ENCODE results near the gene CNTN2.

The CNTN2 gene

GRCh38 chr1:205108464-205108863 is 65.5 kb downstream of the CNTN2 start:
- Histone ChIP-seq H3K27me3 (ENCODE audit: insufficient read depth, low read depth, severe bottlenecking) (no peaks in the 10 kb centered on the region), H3K27ac (no peak overlapping the region), H3K36me3 (peaks cover 81% of the 10 kb centered on the region), H3K4me3 (ENCODE audit: low read depth, low read length) (no peak overlapping the region), H3K9me3 (ENCODE audit: severe bottlenecking) (no peaks in the 10 kb centered on the region)
- no peak for TF ChIP-seq CTCF (IDR thresholded peaks at IDR 0.05; ENCODE audit: low read depth, low read length)
- no peak for DNase-seq

GRCh38 chr1:205109269-205109668 is 66.3 kb downstream of the CNTN2 start:
- Histone ChIP-seq H3K4me3 (ENCODE audit: low read depth, low read length) (no peak overlapping the region), H3K27ac (no peak overlapping the region)

GRCh38 chr1:205109711-205110110 is 66.7 kb downstream of the CNTN2 start:
- H3K27me3 ChIP-seq (ENCODE audit: insufficient read depth, low read depth, severe bottlenecking) = no peaks in the 10 kb centered on the region
- no peak overlapping the region for H3K4me3 ChIP-seq (ENCODE audit: low read depth, low read length)
- no peak for TF ChIP-seq CTCF (IDR thresholded peaks at IDR 0.05; ENCODE audit: low read depth, low read length)
- DNase-seq = no peak
- H3K27ac ChIP-seq = no peak overlapping the region
- H3K9me3 ChIP-seq (ENCODE audit: severe bottlenecking) = no peaks in the 10 kb centered on the region
- H3K36me3 ChIP-seq = peaks cover 81% of the 10 kb centered on the region

More at GRCh38 chr1:205109269-205109668, 66.3 kb downstream of the CNTN2 start:
- no peak for TF ChIP-seq CTCF (IDR thresholded peaks at IDR 0.05; ENCODE audit: low read depth, low read length)
- Histone ChIP-seq H3K9me3 (ENCODE audit: severe bottlenecking) (no peaks in the 10 kb centered on the region), H3K36me3 (peaks cover 81% of the 10 kb centered on the region), H3K27me3 (ENCODE audit: insufficient read depth, low read depth, severe bottlenecking) (no peaks in the 10 kb centered on the region)
- no peak for DNase-seq

- Histone ChIP-seq H3K4me3 (ENCODE audit: low read depth, low read length) (no peak overlapping the region), H3K9me3 (ENCODE audit: severe bottlenecking) (no peaks in the 10 kb centered on the region), H3K27me3 (ENCODE audit: insufficient read depth, low read depth, severe bottlenecking) (no peaks in the 10 kb centered on the region), H3K27ac (no peak overlapping the region), H3K36me3 (peaks cover 79% of the 10 kb centered on the region)
- TF ChIP-seq CTCF (IDR thresholded peaks at IDR 0.05; ENCODE audit: low read depth, low read length) = no peak
- no peak for DNase-seq
These were observed 68.3 kb downstream of the CNTN2 start for GRCh38 chr1:205111354-205111753.

GRCh38 chr1:205118752-205119151 is 75.7 kb downstream of the CNTN2 start:
- DNase-seq = no peak
- TF ChIP-seq CTCF (IDR thresholded peaks at IDR 0.05; ENCODE audit: low read depth, low read length) = no peak
- no peaks in the 10 kb centered on the region for H3K27me3 ChIP-seq (ENCODE audit: insufficient read depth, low read depth, severe bottlenecking)
- peaks cover 69% of the 10 kb centered on the region for H3K36me3 ChIP-seq
- no peak overlapping the region for H3K4me3 ChIP-seq (ENCODE audit: low read depth, low read length)
- no peaks in the 10 kb centered on the region for H3K9me3 ChIP-seq (ENCODE audit: severe bottlenecking)
- H3K27ac ChIP-seq = no peak overlapping the region

Measured in WERI-Rb-1 (cell line).